Measurements from ENCODE around the gene PASK.

DNA sequence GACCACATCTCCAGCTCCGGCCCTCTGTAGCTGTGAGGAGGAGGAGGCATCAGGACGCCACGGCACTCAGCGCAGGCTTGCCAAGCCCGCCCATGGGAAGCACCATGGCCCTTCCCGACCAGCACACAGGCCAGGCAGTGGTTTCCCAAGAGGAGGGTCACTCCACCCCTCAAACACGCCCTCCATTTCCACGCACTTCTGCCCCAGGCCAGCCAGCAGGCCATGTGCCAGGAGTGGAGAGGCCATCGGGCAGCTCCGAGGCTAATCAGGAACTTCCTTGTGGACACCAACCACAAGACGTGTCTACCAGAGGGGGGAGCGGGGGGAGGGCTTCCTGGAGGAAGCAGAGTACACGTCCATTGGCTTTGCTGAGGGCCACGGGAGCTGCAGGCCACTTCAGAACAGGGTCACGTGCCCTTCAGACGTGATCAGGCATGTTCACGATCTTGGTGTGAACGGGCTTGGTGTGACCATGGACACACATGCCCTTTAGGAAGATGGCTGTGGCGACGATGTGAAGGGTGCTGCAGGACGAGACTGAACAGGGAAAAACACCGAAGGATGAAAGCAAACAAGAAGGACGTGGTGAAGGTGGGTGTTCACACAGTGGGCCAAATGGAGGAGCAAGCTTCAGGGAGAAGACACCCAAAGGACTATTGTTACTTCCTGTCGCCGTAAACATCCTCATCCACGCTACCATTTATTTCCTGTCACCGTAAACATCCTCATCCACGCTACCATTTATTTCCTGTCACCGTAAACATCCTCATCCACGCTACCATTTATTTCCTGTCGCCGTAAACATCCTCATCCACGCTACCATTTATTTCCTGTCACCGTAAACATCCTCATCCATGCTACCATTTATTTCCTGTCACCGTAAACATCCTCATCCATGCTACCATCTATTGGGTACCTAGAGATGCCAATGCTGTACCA is 40.7 kb downstream of the PASK start:
- TF ChIP-seq CTCF (IDR thresholded peaks at IDR 0.05), result no peak
- no peak for TF ChIP-seq POLR2A (IDR thresholded peaks at IDR 0.05)
